OCI-LY3 (cell line): ENCODE results near the gene DMBX1.

Source experiments
- CTCF ChIP-seq: fragments of 200-600, 300-600 bp; sonication (generic); IDR thresholded peaks from 2 replicates; pipeline ENCODE4 v1.5.1; 2014; ENCODE audit warnings: antibody characterized with exemption, low read length, low read depth
- EZH2phosphoT487 ChIP-seq: fragments of 200-600 bp; shearing (Covaris generic); IDR thresholded peaks from 2 replicates; pipeline ENCODE4 v1.6.1; 2018; ENCODE audit warnings: antibody characterized with exemption, mixed run types, low read depth

DNA sequence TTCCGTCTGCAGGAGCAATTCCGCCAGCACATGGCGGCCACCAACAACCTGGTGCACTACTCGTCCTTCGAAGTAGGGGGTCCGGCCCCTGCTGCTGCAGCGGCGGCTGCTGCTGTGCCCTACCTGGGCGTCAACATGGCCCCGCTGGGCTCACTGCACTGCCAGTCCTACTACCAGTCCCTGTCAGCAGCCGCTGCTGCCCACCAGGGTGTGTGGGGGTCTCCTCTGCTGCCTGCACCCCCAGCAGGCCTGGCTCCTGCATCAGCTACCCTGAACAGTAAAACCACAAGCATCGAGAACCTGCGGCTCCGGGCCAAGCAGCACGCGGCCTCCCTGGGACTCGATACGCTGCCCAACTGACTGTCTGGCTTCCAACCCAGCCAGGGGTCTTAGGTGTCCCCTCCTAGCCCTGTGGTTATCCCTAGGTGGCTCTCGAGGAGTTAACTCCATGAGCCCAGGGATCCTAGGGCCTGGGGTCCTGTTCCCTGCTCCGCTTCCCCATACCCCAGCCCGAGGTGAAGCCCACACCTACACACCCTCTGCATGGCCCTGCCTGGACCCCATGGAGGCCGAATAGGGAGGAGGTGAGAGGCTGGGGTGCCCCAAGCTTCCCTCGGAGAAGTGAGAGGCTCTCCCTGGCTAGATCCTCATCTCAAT, 22.6 kb downstream of the DMBX1 start:
- no peak for TF ChIP-seq CTCF
- no peak for TF ChIP-seq EZH2phosphoT487
